ENCODE data around the gene GOLGA6D. TPM values are rescaled to one million over a fixed set of nuclear protein-coding genes. Genes with fewer than 3 reads are reported as not detected.

Gene GOLGA6D
- total and polyA plus RNA-seq, 2 of the 4 experiments (the other 2 are of a cell fraction), result not detected

DNA sequence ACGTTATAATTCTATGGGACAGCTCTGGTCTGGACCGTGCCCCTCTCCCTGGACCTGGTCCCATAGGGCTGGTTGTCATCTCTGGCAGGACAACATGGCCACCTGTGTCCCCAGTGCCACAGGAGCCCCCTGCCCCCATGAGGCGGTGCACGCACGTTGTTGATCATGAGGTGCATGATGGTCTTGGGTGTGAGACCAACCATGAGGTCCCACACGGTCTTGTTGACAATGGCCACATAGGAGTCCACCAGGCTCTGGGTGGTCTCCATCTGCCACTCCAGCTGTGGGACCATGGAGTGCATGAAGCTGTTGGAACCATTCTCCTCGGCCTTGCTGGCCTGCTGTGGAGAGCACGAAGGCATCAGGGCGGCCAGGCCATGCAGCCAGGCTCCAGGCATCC is 19.7 kb downstream of the GOLGA6D start:
- Histone ChIP-seq H3K18ac (ENCODE audit: low read depth, low read length) (no peak overlapping the region), H4K8ac (ENCODE audit: low read depth in 2 of 2, low read length in 2 of 2) (no peak overlapping the region), H3K4me2 (ENCODE audit: low read depth, low read length) (no peak overlapping the region), H3K4ac (ENCODE audit: low read depth, low read length) (no peak overlapping the region), H2AK5ac (ENCODE audit: low read depth, low read length) (no peak overlapping the region), H3K36me3 (ENCODE audit: control insufficient read depth, insufficient read depth, low read length) (no peaks in the 10 kb centered on the region), H3K79me1 (ENCODE audit: low read depth in 1 of 2, low read length in 2 of 2) (no peaks in the 10 kb centered on the region), H3K4me3 (ENCODE audit: insufficient read depth, low read depth, low read length) (no peak overlapping the region), H2AFZ (replicated peaks; ENCODE audit: low read length, poor library complexity) (no peak overlapping the region), H4K20me1 (ENCODE audit: insufficient read depth, low read length) (no peaks in the 10 kb centered on the region), H3K27me3 (ENCODE audit: control insufficient read depth, insufficient read depth, low read length) (peaks cover 22% of the 10 kb centered on the region), H3K56ac (ENCODE audit: extremely low read depth, insufficient read depth, low read length) (no peak overlapping the region), H4K5ac (ENCODE audit: low read depth, low read length) (no peak overlapping the region), H2BK120ac (ENCODE audit: low read depth, low read length) (no peak overlapping the region), H3K27ac (ENCODE audit: insufficient read depth, low read length) (no peak overlapping the region), H2BK5ac (ENCODE audit: low read depth, low read length, poor library complexity, severe bottlenecking) (no peak overlapping the region), H3K9ac (ENCODE audit: low read depth, low read length) (no peak overlapping the region), H3K23ac (ENCODE audit: low read depth, low read length) (no peak overlapping the region), H2BK15ac (ENCODE audit: low read depth, low read length) (no peak overlapping the region), H2BK20ac (ENCODE audit: low read depth, low read length) (no peak overlapping the region), H3K9me1 (ENCODE audit: insufficient read depth, low read length) (no peaks in the 10 kb centered on the region), H3K9me3 (ENCODE audit: control insufficient read depth, insufficient read depth, low read length) (no peaks in the 10 kb centered on the region), H3K14ac (replicated peaks; ENCODE audit: low read depth, low read length) (no peak overlapping the region), H4K91ac (ENCODE audit: insufficient read depth, low read depth, low read length) (no peak overlapping the region), H3K4me1 (ENCODE audit: control insufficient read depth, insufficient read depth, low read length) (no peaks in the 10 kb centered on the region), H2AK9ac (replicated peaks; ENCODE audit: low read depth, low read length, poor library complexity) (no peak overlapping the region)
- intact Hi-C loops (cut with micrococcal nuclease) (loop anchor here (10.0 kb wide), 2 partner anchors 58 to 278 kb away; partner anchors contain the start of gene PPCDC), dilution Hi-C loops (cut with HindIII; ENCODE audit: low sequenced_read_pairs, unreplicated experiment) (no loop called here), in situ Hi-C loops (cut with MboI; ENCODE audit: low sequenced_read_pairs) (no loop called here)
- TF ChIP-seq POLR2A (IDR thresholded peaks at IDR 0.05; ENCODE audit: low read depth, low read length) (no peak), RAD21 (IDR thresholded peaks at IDR 0.05; ENCODE audit: low read length) (no peak), MAZ (IDR thresholded peaks at IDR 0.05; ENCODE audit: borderline replicate concordance, low read depth, low read length) (no peak), RFX5 (IDR thresholded peaks at IDR 0.05; ENCODE audit: low read depth, low read length) (no peak), USF2 (IDR thresholded peaks at IDR 0.05; ENCODE audit: low read depth, low read length) (no peak), MAFK (IDR thresholded peaks at IDR 0.05; ENCODE audit: low read depth, low read length) (no peak), CHD1 (IDR thresholded peaks at IDR 0.05; ENCODE audit: low read depth, low read length) (no peak), SMC3 (IDR thresholded peaks at IDR 0.05; ENCODE audit: low read depth, low read length) (no peak), ELK1 (IDR thresholded peaks at IDR 0.05; ENCODE audit: borderline replicate concordance, low read depth, low read length) (no peak), CEBPB (IDR thresholded peaks at IDR 0.05; ENCODE audit: low read depth, low read length) (no peak), BHLHE40 (IDR thresholded peaks at IDR 0.05; ENCODE audit: low read depth, low read length) (no peak), FOS (IDR thresholded peaks at IDR 0.05; ENCODE audit: low read depth, low read length) (no peak), MXI1 (IDR thresholded peaks at IDR 0.05; ENCODE audit: borderline replicate concordance, low read depth, low read length) (no peak), NFE2L2 (IDR thresholded peaks at IDR 0.05; ENCODE audit: low read depth, low read length) (no peak), RCOR1 (IDR thresholded peaks at IDR 0.05; ENCODE audit: insufficient replicate concordance, low read length) (no peak)
- TF ChIP-seq, protein P1, sequence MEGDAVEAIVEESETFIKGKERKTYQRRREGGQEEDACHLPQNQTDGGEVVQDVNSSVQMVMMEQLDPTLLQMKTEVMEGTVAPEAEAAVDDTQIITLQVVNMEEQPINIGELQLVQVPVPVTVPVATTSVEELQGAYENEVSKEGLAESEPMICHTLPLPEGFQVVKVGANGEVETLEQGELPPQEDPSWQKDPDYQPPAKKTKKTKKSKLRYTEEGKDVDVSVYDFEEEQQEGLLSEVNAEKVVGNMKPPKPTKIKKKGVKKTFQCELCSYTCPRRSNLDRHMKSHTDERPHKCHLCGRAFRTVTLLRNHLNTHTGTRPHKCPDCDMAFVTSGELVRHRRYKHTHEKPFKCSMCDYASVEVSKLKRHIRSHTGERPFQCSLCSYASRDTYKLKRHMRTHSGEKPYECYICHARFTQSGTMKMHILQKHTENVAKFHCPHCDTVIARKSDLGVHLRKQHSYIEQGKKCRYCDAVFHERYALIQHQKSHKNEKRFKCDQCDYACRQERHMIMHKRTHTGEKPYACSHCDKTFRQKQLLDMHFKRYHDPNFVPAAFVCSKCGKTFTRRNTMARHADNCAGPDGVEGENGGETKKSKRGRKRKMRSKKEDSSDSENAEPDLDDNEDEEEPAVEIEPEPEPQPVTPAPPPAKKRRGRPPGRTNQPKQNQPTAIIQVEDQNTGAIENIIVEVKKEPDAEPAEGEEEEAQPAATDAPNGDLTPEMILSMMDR (conservative IDR thresholded peaks at IDR 0.05; ENCODE audit: low read depth, low read length), result no peak
- 44% methylated on average over 3 of the region's 9 CpGs; no CpG with 5 or more reads in 1 of the 2 experiments for WGBS, 2 experiments (ENCODE audit: extremely low coverage in 2 of 2, insufficient read length in 1 of 2)
- ChIA-PET POLR2A (ENCODE audit: unreplicated experiment) (no interaction called here), CTCF (no interaction called here)
- ATAC-seq (ENCODE audit: low read depth) (no peak), DNase-seq (no peak)
- BruUV-seq (replicated peaks), result no TSS peak
